HuH-7 (cell line): ENCODE results near the gene TBC1D10B.
"Not testable (repeated sequence)": the region's sequence is repeated elsewhere in the genome, so short reads cannot be mapped to it uniquely, and the experiment has no call there.

ENCODE experiments used
- DNase-seq: peaks from one replicate; pipeline ENCODE4 v3.0.0; 2011; ENCODE audit warnings: low spot score

The TBC1D10B gene

DNA sequence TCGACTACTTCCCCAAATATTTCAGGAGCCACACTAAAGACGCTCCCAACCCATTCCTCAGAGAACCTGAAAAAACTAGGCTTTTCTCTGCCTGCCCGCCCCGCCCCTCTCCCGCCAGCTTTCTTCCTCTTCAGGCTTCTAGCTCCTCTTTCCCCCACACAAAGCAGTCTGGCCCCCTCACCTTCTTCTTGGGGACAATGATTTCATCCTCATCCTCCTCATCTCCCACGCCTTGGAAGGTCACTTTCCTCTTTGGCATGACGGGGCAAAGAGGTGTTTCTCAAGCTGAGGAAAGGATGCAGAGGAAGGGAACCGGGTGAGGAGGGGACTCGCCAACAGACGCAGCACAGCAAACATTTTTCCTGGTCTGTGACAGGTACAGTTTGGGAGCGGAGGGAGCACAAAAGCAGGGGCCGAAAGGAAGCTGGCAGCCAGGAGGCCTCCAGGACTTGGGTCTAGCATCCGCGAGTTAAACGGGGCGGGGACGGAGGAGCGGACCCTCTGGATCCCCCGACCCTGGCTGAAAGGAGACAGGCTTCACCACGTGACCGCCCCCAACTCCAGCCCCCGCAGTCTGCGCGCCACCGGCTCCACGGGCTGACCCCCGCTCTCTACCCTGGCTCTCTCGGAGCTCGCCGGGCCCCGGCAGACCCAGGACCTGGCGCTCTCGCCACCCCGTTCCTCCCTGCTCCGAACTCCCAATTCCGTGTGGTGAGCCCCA lies 15.7 kb downstream of the TBC1D10B start:
- DNase-seq = no peak

DNA sequence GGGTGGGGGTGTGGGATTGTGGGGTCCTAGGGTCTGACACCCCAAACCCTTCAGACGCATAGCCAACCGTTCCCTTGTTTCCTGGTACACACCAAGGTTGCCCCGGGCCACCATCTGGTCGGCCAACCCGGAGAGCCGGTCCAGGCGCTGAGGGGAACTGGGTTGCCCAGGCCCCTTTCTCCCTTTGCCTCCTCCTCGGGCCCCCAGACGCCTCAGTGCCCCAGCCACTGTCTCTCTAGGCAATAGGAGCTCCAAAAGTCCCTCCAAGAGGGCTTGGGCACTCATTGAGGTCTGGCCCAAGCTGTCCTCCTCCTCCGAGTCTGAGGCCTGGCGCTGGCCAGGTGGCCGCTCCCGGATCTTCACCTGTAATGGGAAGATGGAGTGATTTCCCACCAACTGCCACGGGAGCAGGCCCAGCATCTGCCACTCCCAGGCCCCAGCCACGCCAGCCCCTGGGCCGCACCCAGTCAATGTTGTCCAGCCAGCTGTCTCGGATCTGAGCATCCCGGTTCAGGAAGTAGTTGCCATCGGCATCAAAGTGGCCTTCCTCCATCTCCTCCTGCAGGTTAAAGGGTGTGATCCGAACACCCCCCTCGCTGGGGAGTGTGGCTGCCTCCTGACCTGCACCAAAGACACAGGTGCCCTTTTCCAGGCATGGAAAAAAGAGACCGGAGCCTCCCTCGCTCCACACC lies 16.7 kb downstream of the TBC1D10B start:
- no peak for DNase-seq

DNA sequence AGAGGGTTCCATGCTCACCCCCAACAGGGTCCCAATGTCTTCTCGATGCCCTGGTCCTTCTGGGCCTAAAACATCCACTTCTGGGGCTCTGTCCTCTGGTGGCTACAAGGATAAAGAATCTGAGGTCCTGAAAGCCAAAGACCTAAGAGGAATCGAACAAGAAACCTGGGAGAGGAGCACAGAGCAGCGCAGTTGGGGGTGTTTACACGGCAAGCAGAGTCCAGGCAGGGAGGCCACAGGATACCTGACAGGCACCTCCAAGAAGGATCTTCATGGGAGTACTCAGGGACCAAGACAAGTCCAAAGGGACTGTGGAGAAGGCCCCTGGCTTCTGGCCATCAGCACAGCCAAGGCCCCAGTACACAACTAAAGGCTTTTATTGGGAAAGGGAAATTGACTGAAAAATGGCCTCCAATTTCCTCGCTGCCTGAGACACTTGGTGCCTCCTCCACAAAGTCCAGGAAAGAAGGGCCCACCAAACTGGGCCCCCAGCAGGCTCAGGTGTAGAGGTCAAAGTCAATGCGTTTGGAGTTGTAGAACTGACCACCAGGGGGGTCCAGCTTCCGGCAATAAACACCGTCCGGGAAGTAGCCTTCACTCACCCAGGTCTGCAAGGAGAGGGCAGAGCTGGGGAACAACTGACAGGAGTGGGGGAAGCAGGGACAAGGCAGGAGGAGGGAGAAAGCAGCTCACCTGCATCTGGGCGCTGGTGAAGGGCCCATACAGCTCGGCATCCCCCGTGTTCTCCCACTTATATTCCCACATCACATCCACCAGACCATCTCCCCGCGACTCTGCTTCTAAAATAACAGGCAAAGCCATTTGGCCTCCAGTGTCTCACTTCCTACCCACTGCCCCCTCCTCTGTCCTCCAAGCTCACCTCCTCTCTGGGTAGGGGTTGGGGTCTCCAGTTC lies 17.5 kb downstream of the TBC1D10B start:
- DNase-seq = no peak

DNA sequence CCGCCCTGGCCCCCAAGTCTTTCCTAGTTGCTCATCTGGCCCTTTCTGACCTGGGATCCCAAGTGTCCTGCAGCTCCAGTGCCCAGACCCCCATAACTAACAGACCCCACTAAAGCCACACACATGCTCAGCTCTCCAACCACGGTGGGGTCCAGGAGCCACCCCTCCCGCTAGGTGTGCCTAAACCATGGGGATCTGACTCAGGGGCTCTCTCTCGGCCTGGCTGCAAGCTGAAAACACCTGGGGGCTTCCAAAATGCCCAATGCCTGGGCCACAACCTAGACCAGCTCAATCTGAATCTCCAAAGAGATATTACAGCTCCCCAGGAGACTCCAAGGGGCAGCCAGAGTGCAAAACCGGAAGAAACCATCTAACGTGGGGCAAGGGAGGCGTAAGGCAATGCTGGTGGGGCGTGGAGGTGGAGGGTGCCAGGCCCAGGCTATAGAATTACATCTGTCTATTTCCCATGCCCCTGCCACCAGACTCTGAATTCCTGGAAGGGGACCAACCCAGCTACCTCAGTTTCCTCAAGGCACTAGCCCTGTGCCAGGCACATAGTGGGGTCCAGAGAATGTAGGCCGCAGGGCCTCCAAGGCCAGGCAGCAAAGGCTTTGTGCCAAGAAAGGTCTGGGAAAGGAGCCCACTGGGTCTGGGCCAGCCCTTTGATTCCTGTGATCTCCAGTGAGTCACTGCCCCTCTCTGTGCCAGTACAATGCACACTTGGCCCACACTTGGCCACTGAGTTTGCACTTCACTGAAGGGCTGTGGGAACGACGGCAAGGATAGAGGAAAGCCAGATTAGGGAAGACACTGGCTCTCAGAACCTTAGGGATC lies 18.5 kb downstream of the TBC1D10B start:
- DNase-seq = no peak

DNA sequence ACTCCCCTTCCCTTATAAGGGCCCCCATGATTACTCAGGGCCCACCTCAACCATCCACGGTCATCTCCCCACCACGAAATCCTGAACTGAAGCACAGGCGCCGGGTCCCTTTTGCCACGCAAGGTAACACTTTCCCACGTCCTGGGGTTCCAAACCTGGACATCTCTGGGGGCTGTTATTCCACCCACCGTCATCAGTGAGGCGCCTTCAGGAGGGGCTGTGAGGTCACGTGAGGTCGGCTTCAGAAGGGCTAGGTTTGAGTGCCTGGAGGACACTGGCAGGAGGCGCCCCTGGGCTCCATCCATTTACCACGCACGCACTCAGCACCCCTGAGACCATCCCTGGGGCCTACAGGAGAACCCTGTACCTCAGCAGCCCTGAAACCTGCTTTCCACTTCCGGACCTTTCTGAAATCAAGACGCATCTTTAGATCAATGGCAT lies 19.3 kb downstream of the TBC1D10B start:
- no peak for DNase-seq

DNA sequence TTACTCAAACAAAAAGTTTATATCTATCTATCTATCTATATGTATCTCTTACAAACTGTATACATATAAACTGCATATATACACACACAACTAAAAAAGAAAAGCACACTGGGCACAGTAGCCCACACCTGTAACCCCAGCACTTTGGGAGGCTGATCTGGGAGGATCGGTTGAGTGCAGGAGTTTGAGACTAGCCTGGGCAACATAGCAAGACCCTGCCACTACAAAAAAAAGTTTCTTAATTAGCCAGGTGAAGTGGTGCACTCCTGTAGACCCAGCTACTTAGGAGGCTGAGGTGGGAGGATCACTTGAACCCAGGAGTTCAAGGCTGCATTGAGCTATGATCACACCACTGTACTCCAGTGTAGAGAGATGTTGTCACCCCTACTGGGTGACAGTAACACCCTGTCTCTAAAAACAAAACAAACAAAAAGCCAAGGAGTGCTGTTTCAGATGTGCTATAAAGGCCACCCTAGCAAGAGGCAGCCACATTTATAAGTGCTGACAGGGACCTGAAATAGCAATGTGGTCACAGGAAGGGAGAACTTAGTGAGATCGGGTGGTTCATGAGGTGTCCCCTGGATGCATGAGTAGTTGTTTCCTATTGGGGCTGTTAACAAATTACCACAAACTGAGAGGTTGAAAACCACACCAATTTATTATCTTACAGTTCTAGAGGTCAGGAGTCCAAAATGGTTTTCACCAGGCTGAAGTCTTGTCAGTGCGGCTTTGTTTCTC lies 20.0 kb downstream of the TBC1D10B start:
- DNase-seq = no peak

DNA sequence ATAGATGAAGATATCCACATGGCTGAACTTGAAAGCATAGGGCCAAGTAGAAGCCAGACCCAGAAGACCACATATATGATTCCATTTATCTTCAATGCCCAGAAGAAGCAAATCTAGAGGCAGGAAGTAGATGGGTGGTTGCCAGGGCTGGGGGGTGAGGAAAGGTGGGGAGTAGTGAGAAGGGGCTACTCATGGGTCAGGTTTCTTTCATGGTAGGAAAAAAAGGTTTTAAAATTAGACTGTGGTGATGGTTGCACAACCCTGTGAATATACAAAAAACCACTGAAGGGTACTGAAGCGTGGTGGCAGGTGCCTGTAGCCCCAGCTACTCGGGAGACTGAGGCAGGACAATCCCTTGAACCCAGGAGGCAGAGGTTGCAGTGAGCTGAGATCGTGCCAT lies 20.6 kb downstream of the TBC1D10B start:
- DNase-seq = no peak

DNA sequence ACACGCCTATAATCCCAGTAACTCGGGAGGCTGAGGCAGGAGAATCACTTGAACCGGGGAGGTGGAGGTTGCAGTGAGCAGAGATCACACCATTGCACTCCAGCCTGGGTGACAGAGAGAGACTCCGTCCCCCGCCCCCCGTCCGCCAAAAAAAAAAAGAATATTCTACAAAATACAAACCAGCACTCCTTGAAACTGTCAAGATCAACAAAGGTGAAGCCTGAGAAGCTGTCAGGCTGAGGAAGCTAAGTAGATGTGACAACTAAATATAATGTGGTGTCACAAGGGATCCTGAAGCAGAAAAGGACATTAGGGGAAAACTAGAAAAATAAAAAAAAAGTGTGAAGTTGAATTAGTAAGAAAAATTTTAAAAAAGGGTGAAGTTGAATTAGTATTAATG lies 21.4 kb downstream of the TBC1D10B start:
- DNase-seq = no peak

DNA sequence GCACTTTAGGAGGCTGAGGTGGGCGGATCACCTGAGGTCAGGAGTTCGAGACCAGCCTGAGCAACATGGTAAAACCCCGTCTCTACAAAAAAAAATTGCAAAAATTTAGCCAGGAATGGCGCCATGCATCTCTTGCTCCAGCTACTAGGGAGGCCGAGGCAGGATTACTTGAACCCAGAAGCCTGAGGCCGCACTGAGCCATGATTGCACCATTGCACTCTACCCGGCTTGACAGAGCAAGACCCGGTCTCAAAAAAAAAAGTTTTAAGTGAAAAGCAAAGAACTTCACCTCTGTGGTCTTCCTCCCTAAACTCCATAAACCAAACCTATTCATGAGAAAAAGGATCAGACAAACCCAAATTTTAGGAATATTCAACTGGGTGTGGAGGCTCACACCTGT lies 22.2 kb downstream of the TBC1D10B start:
- DNase-seq = no peak

DNA sequence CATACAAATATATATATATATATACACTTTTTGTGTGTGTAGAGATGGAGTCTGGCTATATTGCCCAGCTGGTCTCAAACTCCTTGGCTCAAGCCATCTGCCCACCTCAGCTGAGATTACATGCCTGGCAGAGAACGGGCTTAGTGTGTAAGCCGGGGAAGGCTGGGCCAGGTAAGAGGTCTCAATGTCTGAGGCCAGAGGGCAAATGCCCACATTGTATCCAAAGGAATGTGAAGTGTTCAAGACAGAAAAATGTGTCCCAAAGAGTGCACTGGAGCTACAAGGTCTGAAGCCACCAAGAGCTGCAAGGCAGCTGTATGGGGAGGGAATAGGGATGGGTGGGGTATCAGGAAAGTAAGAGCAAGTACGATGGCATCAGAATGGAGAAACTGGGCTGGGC lies 24.0 kb downstream of the TBC1D10B start:
- no peak for DNase-seq

DNA sequence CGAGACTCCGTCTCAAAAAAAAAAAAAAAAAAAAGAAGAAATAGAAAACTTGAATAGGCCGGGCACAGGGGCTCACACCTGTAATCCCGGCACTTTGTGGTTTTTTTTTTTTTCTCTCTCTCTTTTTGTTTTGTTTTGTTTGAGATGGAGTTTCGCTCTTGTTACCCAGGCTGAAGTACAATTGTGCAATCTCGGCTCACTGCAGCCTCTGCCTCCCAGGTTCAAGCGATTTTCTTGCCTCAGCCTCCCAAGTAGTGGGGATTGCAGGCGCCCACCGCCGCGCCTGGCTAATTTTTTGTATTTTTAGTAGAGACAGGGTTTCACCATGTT lies 26.8 kb downstream of the TBC1D10B start:
- DNase-seq = not testable (repeated sequence)

DNA sequence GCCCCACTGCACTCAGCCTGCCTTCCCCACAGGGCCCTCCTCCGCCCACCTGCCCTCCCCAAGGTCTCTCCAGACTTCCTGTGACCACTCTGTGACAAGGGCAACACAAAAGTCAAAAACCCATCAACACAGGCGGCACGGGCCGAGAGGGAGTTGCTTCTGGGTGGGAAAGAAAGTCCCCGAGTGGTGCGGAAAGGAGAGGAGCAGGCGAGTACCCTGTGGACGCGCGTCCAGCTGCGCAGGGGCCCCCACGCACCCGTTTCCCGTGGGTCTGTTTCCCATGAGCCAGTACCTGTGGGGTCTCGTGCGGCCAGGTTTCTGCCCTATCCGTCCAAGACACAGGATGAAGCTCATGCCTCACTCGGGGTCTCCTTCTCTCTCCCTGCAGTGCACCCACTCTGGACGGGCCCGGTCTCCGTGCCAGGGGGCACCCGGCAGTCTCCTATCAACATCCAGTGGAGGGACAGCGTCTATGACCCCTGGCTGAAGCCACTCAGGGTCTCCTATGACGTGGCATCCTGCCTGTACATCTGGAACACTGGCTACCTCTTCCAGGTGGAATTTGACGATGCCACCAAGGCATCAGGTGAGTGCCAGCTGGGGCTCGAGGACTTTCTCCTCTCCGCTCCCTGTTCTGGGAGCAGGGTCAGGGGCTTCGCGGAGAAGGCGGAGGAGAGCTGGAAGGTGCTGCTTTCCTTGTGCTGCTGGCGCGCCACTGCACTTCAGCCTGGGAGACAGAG lies 27.4 kb downstream of the TBC1D10B start:
- no peak for DNase-seq

DNA sequence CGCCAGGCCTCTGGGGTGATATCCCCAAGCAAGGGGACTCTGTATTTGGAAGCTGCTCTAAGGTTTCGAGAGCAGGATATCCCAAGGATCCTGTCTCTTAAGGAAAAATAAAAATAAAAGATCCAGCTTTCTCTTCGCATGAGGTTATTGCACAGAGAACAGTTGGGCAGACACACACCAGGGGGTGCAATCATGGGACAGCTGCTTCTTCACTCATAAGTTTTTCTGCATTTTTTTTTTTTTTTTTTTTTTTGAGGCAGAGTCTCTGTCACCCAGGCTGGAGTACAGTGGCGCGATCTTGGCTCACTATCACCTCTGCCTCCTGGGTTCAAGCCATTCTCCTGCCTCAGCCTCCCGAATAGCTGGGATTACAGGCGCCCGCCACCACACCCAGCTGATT lies 28.3 kb downstream of the TBC1D10B start:
- not testable (repeated sequence) for DNase-seq

DNA sequence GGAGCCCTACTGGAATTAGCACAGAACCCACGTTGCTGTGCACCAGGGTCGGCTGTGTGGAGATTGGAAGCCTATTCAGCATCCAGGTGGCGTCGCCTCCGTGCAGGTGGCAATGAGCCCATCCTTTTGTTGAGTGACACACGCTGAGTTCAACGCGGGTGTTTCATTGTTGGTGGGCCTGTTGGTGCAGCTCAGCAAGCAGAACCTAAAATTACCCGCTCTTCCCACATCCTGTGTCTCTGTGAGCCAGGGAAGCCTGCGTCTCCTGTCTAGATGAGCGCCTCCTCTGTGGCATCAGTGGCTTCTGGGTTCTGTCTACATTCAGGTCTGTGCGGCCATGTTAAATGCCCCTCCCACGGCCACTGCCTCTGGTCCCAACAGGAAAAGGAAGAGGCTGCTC lies 29.7 kb downstream of the TBC1D10B start:
- DNase-seq = no peak

DNA sequence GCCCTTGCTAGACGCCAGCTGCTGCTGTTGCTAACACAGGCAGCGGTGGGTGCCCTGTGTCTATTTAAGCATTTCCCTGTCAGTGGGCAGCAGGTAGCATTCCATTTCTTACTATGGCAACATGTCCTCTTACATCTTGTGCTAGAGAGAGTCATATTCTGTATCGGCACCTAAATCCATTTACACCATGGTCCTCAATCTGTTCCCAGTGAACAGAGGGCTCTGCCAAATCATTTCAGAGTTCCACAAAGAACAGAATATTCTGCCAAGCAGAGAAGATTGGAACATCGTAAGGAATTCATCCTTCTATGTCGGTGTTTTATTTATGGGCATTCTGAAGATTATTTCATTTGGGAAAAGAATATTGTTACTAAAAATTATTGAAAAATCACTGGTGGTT lies 31.6 kb downstream of the TBC1D10B start:
- not testable (repeated sequence) for DNase-seq

DNA sequence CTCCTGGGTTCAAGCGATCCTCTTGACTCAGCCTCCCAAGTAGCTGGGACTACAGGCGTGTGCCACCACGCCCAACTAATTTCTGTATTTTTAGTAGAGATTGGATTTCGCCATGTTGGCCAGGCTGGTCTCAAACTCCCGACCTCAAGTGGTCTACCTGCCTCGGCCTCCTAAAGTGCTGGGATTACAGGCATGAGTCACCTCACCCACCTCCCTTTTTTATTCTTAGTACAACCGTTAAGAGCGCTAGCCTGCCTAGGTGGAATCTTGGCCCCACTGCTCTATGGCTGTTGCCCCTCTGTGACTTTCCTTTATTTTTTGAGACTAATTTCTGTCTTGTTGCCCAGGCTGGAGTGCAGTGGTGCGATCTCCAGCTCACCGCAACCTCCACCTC lies 32.3 kb downstream of the TBC1D10B start:
- DNase-seq = not testable (repeated sequence)

DNA sequence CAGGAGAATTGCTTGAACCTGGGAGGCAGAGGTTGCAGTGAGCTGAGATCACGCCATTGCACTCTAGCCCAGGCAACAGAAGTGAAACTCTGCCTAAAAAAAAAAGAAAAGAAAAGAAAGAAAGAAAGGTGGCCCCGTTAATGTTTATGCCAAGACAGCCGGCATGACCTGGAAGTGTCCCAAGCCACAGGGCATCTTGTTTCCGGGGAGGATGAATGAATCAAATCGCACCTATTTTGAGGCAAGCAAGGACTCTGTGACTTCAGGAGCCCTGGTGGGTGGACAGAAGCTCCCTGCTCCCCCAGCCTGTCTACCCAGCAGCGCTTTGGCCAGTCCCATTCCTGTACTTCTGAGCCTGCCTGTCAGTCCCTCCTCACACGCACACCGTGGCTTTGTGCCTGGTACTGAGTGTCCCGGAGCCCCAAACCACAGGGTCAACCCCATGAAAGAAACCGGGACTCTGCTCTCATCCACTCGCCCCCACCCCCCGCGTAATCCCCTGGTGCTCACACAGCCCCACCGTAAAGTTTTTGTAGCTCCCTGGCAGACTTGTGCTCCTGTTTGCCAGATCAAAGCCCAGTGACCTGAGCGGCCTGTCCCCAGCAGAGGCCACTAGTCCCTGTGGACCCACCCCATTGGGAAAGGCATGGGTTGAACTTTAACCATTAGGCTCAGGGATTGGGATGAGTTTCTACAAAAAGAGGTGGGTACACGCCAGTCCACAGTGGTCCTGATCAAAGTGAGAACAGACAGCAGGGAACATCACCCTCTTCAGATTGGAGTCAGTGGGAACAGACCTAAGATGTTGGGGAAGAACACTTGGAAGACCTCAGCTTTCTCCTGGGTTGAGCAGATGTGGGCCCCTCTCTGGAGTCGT lies 34.5 kb downstream of the TBC1D10B start:
- peak; percentile 58 for DNase-seq

DNA sequence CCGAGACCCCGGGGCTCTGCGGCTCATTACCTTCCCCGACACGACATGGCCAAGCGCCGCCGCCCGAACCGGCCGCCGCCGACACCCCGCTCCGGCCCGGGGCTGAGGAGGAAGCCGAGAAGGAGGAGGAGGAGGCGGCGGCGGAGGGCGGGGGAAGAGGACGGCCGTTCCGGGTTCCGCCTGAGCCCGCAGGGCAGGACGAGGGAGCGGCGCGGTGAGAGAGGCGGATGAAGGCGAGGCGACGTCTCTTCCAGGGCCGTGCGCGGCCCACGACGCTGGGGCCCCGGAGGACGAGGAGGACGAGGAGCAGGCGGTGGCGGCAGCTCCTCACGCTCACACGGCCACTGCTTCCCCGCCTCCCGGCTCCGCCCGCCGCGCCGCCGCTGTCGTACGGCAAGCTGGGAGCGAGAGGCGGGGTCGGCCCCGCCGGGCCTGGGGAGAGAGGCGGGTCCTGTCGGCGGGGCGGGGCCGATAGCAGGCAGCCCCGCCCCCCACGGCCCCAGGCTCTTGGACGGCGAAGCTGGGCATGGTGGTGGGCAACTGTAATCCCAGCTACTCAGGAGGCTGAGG lies 35.2 kb downstream of the TBC1D10B start:
- DNase-seq = peak; percentile 49

DNA sequence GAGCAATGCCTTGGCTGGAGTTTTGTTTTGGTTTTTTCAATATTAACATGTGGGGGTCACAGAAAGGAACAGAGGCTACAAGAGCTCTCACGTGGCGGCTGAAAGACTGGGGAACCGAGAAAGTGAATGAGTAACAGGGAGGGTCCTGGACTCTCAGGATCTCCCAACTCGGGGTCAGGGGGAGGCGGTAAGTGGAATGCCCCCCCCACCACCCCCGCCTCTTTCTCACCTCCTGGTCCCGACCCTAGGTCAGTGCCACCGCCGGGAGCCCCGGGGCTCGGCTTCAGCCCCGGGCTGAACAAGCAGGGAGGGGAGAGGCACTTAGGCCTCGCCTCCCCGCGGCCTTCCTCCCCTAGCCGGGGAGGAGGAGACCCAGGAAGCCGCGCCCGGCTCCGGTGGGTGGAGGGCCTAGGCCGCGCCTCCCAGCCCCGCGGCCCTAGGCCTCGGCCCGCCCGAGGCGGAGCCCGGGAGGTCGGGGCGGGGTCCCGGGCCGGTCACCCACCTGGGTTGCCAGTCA lies 35.8 kb downstream of the TBC1D10B start:
- peak; percentile 57 for DNase-seq
